ENCODE measurements around the gene SMYD2. TPM values are rescaled to one million over a fixed set of nuclear protein-coding genes. Genes with fewer than 3 reads are reported as not detected.

The SMYD2 gene
- total and polyA plus RNA-seq, 2 donors (not counting 1 experiment from before 2014, with no cell fraction given) = 23.3 to 39.2 TPM

- H3K79me2 ChIP-seq (ENCODE audit: control insufficient read depth, insufficient read depth, low read length) = no peaks in the 10 kb centered on the region
- H3K27ac ChIP-seq (ENCODE audit: insufficient read depth, low read length) = no peak overlapping the region
- no peak for DNase-seq (ENCODE audit: low read depth in 2 of 2)
- H3K36me3 ChIP-seq (ENCODE audit: control insufficient read depth, insufficient read depth, low read length) = no peaks in the 10 kb centered on the region
- H3K9me3 ChIP-seq (ENCODE audit: control insufficient read depth, insufficient read depth, low read depth, low read length) = no peaks in the 10 kb centered on the region
- TF ChIP-seq, protein P1, sequence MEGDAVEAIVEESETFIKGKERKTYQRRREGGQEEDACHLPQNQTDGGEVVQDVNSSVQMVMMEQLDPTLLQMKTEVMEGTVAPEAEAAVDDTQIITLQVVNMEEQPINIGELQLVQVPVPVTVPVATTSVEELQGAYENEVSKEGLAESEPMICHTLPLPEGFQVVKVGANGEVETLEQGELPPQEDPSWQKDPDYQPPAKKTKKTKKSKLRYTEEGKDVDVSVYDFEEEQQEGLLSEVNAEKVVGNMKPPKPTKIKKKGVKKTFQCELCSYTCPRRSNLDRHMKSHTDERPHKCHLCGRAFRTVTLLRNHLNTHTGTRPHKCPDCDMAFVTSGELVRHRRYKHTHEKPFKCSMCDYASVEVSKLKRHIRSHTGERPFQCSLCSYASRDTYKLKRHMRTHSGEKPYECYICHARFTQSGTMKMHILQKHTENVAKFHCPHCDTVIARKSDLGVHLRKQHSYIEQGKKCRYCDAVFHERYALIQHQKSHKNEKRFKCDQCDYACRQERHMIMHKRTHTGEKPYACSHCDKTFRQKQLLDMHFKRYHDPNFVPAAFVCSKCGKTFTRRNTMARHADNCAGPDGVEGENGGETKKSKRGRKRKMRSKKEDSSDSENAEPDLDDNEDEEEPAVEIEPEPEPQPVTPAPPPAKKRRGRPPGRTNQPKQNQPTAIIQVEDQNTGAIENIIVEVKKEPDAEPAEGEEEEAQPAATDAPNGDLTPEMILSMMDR (conservative IDR thresholded peaks at IDR 0.05 in 1 of 2, IDR thresholded peaks at IDR 0.05 in 1 of 2; ENCODE audit: low read depth in 1 of 2, low read length in 2 of 2) = no peak
- H3K4me3 ChIP-seq (replicated peaks in 1 of 4; ENCODE audit: control extremely low read depth in 1 of 4, insufficient read depth in 1 of 4, low read depth in 3 of 4, low read length in 4 of 4) = no peak overlapping the region
- H3K4me2 ChIP-seq (ENCODE audit: extremely low read depth, insufficient read depth, low read length) = no peak overlapping the region
- H3K9ac ChIP-seq (ENCODE audit: insufficient read depth, low read length) = no peak overlapping the region
- no peaks in the 10 kb centered on the region for H4K20me1 ChIP-seq (ENCODE audit: control insufficient read depth, extremely low read depth, insufficient read depth, low read length)
- H2AFZ ChIP-seq (ENCODE audit: low read length) = no peak overlapping the region
- H3K27me3 ChIP-seq (ENCODE audit: control insufficient read depth, insufficient read depth, low read length) = peaks cover 4% of the 10 kb centered on the region
- no peaks in the 10 kb centered on the region for H3K4me1 ChIP-seq (ENCODE audit: control insufficient read depth, extremely low read depth, insufficient read depth, low read length)
Measured at GRCh38 chr1:214244841-214245240, 36.1 kb upstream of the SMYD2 start.

- Histone ChIP-seq H3K4me1 (ENCODE audit: control insufficient read depth, extremely low read depth, insufficient read depth, low read length) (no peaks in the 10 kb centered on the region), H3K9me3 (ENCODE audit: control insufficient read depth, insufficient read depth, low read depth, low read length) (no peaks in the 10 kb centered on the region), H3K27me3 (ENCODE audit: control insufficient read depth, insufficient read depth, low read length) (peaks cover 4% of the 10 kb centered on the region), H3K27ac (ENCODE audit: insufficient read depth, low read length) (no peak overlapping the region), H4K20me1 (ENCODE audit: control insufficient read depth, extremely low read depth, insufficient read depth, low read length) (no peaks in the 10 kb centered on the region), H3K9ac (ENCODE audit: insufficient read depth, low read length) (no peak overlapping the region), H3K36me3 (ENCODE audit: control insufficient read depth, insufficient read depth, low read length) (no peaks in the 10 kb centered on the region), H3K4me2 (ENCODE audit: extremely low read depth, insufficient read depth, low read length) (no peak overlapping the region), H2AFZ (ENCODE audit: low read length) (no peak overlapping the region), H3K79me2 (ENCODE audit: control insufficient read depth, insufficient read depth, low read length) (no peaks in the 10 kb centered on the region), H3K4me3 (replicated peaks in 1 of 4; ENCODE audit: control extremely low read depth in 1 of 4, insufficient read depth in 1 of 4, low read depth in 3 of 4, low read length in 4 of 4) (no peak overlapping the region)
- no peak for DNase-seq (ENCODE audit: low read depth in 2 of 2)
- no peak for TF ChIP-seq EZH2 (IDR thresholded peaks at IDR 0.05; ENCODE audit: low read length, missing control alignments)
- TF ChIP-seq, protein P1 (conservative IDR thresholded peaks at IDR 0.05 in 1 of 2, IDR thresholded peaks at IDR 0.05 in 1 of 2; ENCODE audit: low read depth in 1 of 2, low read length in 2 of 2) = no peak
Measured at GRCh38 chr1:214247501-214248041, 33.4 kb upstream of the SMYD2 start.

- no peak overlapping the region for H2AFZ ChIP-seq (ENCODE audit: low read length)
- H3K9ac ChIP-seq (ENCODE audit: insufficient read depth, low read length) = no peak overlapping the region
- H4K20me1 ChIP-seq (ENCODE audit: control insufficient read depth, extremely low read depth, insufficient read depth, low read length) = no peaks in the 10 kb centered on the region
- no peak overlapping the region for H3K4me2 ChIP-seq (ENCODE audit: extremely low read depth, insufficient read depth, low read length)
- no peaks in the 10 kb centered on the region for H3K79me2 ChIP-seq (ENCODE audit: control insufficient read depth, insufficient read depth, low read length)
- no peaks in the 10 kb centered on the region for H3K4me1 ChIP-seq (ENCODE audit: control insufficient read depth, extremely low read depth, insufficient read depth, low read length)
- TF ChIP-seq, protein P1 (conservative IDR thresholded peaks at IDR 0.05 in 1 of 2, IDR thresholded peaks at IDR 0.05 in 1 of 2; ENCODE audit: low read depth in 1 of 2, low read length in 2 of 2) = no peak
- TF ChIP-seq EZH2 (IDR thresholded peaks at IDR 0.05; ENCODE audit: low read length, missing control alignments) = no peak
- no peaks in the 10 kb centered on the region for H3K36me3 ChIP-seq (ENCODE audit: control insufficient read depth, insufficient read depth, low read length)
- H3K27me3 ChIP-seq (ENCODE audit: control insufficient read depth, insufficient read depth, low read length) = peaks cover 4% of the 10 kb centered on the region
- H3K9me3 ChIP-seq (ENCODE audit: control insufficient read depth, insufficient read depth, low read depth, low read length) = no peaks in the 10 kb centered on the region
- DNase-seq (ENCODE audit: low read depth in 2 of 2) = peak in 1 of 2 donors; percentile 6
- no peak overlapping the region for H3K4me3 ChIP-seq (replicated peaks in 1 of 4; ENCODE audit: control extremely low read depth in 1 of 4, insufficient read depth in 1 of 4, low read depth in 3 of 4, low read length in 4 of 4)
- H3K27ac ChIP-seq (ENCODE audit: insufficient read depth, low read length) = no peak overlapping the region
Measured at GRCh38 chr1:214248311-214249085, 32.5 kb upstream of the SMYD2 start.
